GM12878 (cell line): ENCODE data around the gene C17orf114.

ENCODE experiments used
- ATAC-seq: fragments of 200-7000 bp; cut with Tn5 transposase; 3 replicates; pipeline ENCODE4 v1.9.1; 2020; ENCODE audit warnings: mild to moderate bottlenecking, moderate library complexity
- BruUV-seq: library from RNA; stranded (reverse); fragments of 400-500 nt; replicated peaks from 2 replicates; lab custom pipeline; 2021; lab: Mats Ljungman, UMichigan
- CTCF ChIA-PET: fragments of 300-600 bp; sonication (Branson Sonifier 250); formaldehyde crosslinking; extraction: SDS; loops from one replicate; lab custom pipeline; 2021; ENCODE audit warnings: inconsistent platforms; lab: Yijun Ruan, JAX
- POLR2A ChIA-PET: fragments of 350-600 bp; formaldehyde crosslinking; extraction: SDS; loops from one replicate; lab custom pipeline; 2021; ENCODE audit warnings: inconsistent platforms; lab: Charles Lee
- RAD21 ChIA-PET: fragments of 300-600 bp; sonication (Branson Sonifier 250); formaldehyde crosslinking; loops from one replicate; lab custom pipeline; 2023; ENCODE audit warnings: antibody characterized with exemption; ENCODE audit not compliant: unreplicated experiment; lab: Charles Lee
- SMC1A ChIA-PET: fragments of 300-600 bp; sonication (Branson Sonifier 250); formaldehyde crosslinking; loops from one replicate; lab custom pipeline; 2023; ENCODE audit not compliant: unreplicated experiment, uncharacterized antibody; lab: Charles Lee
- DNase-seq: peaks from one replicate; pipeline ENCODE4 v3.0.0-alpha.2; 2011; ENCODE audit warnings: low read depth, low spot score
- FAIRE-seq: peaks from 3 replicates; lab custom pipeline; 2011; peaks lifted over from hg19 to GRCh38; lab: Jason Lieb, UNC
- H2AFZ ChIP-seq: 2 replicates; pipeline ENCODE4 v1.6.0; 2011; ENCODE audit warnings: low read depth, low read length, control low read depth; ENCODE audit not compliant: control insufficient read depth
- H3K27ac ChIP-seq: 2 replicates; pipeline ENCODE4 v1.5.1; 2011; ENCODE audit warnings: control low read depth; ENCODE audit not compliant: control insufficient read depth, insufficient read depth
- H3K27me3 ChIP-seq, 2 experiments: replicated peaks in 1 of 2; 2 replicates each; pipeline versions ENCODE4 v1.6.0 to v1.6.1; 2011; ENCODE audit warnings: low read length in 1 of 2; ENCODE audit not compliant: control insufficient read depth in 2 of 2, insufficient read depth in 2 of 2
- H3K36me3 ChIP-seq, 2 experiments: 2 replicates each; pipeline ENCODE4 v1.5.1; 2011; ENCODE audit warnings: low read length in 1 of 2; ENCODE audit not compliant: control insufficient read depth in 2 of 2, insufficient read depth in 2 of 2
- H3K4me1 ChIP-seq: 2 replicates; pipeline ENCODE4 v1.6.1; 2011; ENCODE audit warnings: mild to moderate bottlenecking, low read length, moderate library complexity, mixed read lengths; ENCODE audit not compliant: control insufficient read depth, insufficient read depth
- H3K4me2 ChIP-seq: 2 replicates; pipeline ENCODE4 v1.6.0; 2011; ENCODE audit warnings: control low read depth; ENCODE audit not compliant: control insufficient read depth, insufficient read depth
- H3K4me3 ChIP-seq: fragments of 200-600 bp; sonication (generic); 2 replicates; pipeline ENCODE4 v1.5.1; 2016
- H3K79me2 ChIP-seq: 2 replicates; pipeline ENCODE4 v1.6.0; 2011; ENCODE audit warnings: low read length; ENCODE audit not compliant: control insufficient read depth, insufficient read depth
- H3K9ac ChIP-seq: 2 replicates; pipeline ENCODE4 v1.8.0; 2011; ENCODE audit warnings: low read length, control low read depth, mixed read lengths; ENCODE audit not compliant: control insufficient read depth, insufficient read depth
- H3K9me3 ChIP-seq: replicated peaks from 3 replicates; pipeline ENCODE4 v1.5.1; 2011; ENCODE audit warnings: mild to moderate bottlenecking, low read length; ENCODE audit not compliant: control insufficient read depth, insufficient read depth
- H4K20me1 ChIP-seq: 2 replicates; pipeline ENCODE4 v1.6.0; 2011; ENCODE audit not compliant: control insufficient read depth, insufficient read depth
- BACH1 ChIP-seq: fragments of 450-650 bp; IDR thresholded peaks from 2 replicates; pipeline ENCODE4 v1.6.1; 2017; ENCODE audit warnings: mild to moderate bottlenecking, borderline replicate concordance
- BCL11A ChIP-seq: IDR thresholded peaks from 2 replicates; pipeline ENCODE4 v1.6.1; 2011; ENCODE audit warnings: low read depth, low read length
- BMI1 ChIP-seq: fragments of 450-650 bp; IDR thresholded peaks from 2 replicates; pipeline ENCODE4 v1.6.1; 2016; ENCODE audit warnings: mild to moderate bottlenecking, moderate library complexity, borderline replicate concordance
- E4F1 ChIP-seq: fragments of 450-650 bp; IDR thresholded peaks from 2 replicates; pipeline ENCODE4 v1.6.1; 2018; ENCODE audit warnings: borderline replicate concordance, mild to moderate bottlenecking; ENCODE audit not compliant: partially characterized antibody
- GABPA ChIP-seq: IDR thresholded peaks from 2 replicates; pipeline ENCODE4 v1.6.1; 2014; ENCODE audit warnings: antibody characterized with exemption, low read depth, mild to moderate bottlenecking, inconsistent platforms
- IRF4 ChIP-seq: IDR thresholded peaks from 2 replicates; pipeline ENCODE4 v1.6.1; 2011; ENCODE audit warnings: low read depth, low read length
- JUND ChIP-seq: IDR thresholded peaks from 2 replicates; pipeline ENCODE4 v1.6.1; 2012; ENCODE audit warnings: low read depth, mild to moderate bottlenecking, low read length, improper control_type of control experiment, moderate library complexity
- MYC ChIP-seq: IDR thresholded peaks from 2 replicates; pipeline ENCODE4 v1.6.1; 2011; ENCODE audit warnings: mild to moderate bottlenecking, low read length, moderate library complexity, inconsistent platforms; ENCODE audit not compliant: insufficient read depth, insufficient replicate concordance, insufficient read length, severe bottlenecking
- POLR2AphosphoS2 ChIP-seq: IDR thresholded peaks from 2 replicates; pipeline ENCODE4 v1.6.1; 2011; ENCODE audit warnings: low read depth, mild to moderate bottlenecking, low read length, improper control_type of control experiment, moderate library complexity
- RB1 ChIP-seq: fragments of 450-650 bp; formaldehyde crosslinking; IDR thresholded peaks from 2 replicates; pipeline ENCODE4 v1.6.1; 2017; ENCODE audit warnings: mild to moderate bottlenecking, borderline replicate concordance
- SIX5 ChIP-seq: IDR thresholded peaks from 2 replicates; pipeline ENCODE4 v1.6.1; 2011; ENCODE audit warnings: mild to moderate bottlenecking, low read depth, low read length, moderate library complexity; ENCODE audit not compliant: severe bottlenecking
- SMAD1 ChIP-seq: fragments of 450-650 bp; IDR thresholded peaks from 2 replicates; pipeline ENCODE4 v1.6.1; 2018; ENCODE audit warnings: mild to moderate bottlenecking, low read depth; ENCODE audit not compliant: partially characterized antibody
- SPI1 ChIP-seq: IDR thresholded peaks from 2 replicates; pipeline ENCODE4 v1.6.1; 2011; ENCODE audit warnings: low read depth, mild to moderate bottlenecking, low read length, moderate library complexity, borderline replicate concordance; ENCODE audit not compliant: insufficient read depth
- TAF1 ChIP-seq: IDR thresholded peaks from 2 replicates; pipeline ENCODE4 v1.6.1; 2011; ENCODE audit warnings: mild to moderate bottlenecking, low read depth, low read length, borderline replicate concordance
- YY1 ChIP-seq: IDR thresholded peaks from 2 replicates; pipeline ENCODE4 v1.6.1; 2011; ENCODE audit warnings: low read depth, mild to moderate bottlenecking, low read length
- ZBTB33 ChIP-seq: fragments of 450-650 bp; IDR thresholded peaks from 2 replicates; pipeline ENCODE4 v1.6.1; 2017; ENCODE audit warnings: mild to moderate bottlenecking
- ZNF274 ChIP-seq: IDR thresholded peaks from one replicate; pipeline ENCODE4 v1.8.0; 2011; ENCODE audit not compliant: insufficient read length, insufficient read depth
- WGBS: methylation state at CpG from one replicate; pipeline ENCODE4 v1.1.6; 2016; ENCODE audit warnings: low lambda C conversion rate; ENCODE audit not compliant: insufficient replicate concordance, insufficient coverage; ENCODE audit errors: missing lambda C conversion rate; 5-methylcytosine and 5-hydroxymethylcytosine counted together
- in situ Hi-C: fragments of 300-500 bp; cut with MboI; formaldehyde crosslinking; loops from 9 replicates; pipeline ENCODE4 v1.14.3; 2018; ENCODE audit warnings: mixed read lengths
- intact Hi-C: fragments of 100-400 bp; cut with micrococcal nuclease; formaldehyde crosslinking; loops from one replicate; pipeline ENCODE4 v1.14.2; 2022; ENCODE audit not compliant: unreplicated experiment

Gene C17orf114

GRCh38 chr17:4840893-4841242, 38.7 kb upstream of the C17orf114 start:
- no peak for FAIRE-seq
- CTCF ChIA-PET = interaction anchor here (1.2 kb wide), 1 partner anchor 50 kb away, joined by 5 read pairs; no protein-coding TSS in a partner anchor
- POLR2A ChIA-PET = interaction anchor here (0.5 kb wide), 1 partner anchor 140 kb away, joined by 3 read pairs; no protein-coding TSS in a partner anchor

More at GRCh38 chr17:4840893-4841242, 38.7 kb upstream of the C17orf114 start:
- Histone ChIP-seq H3K9ac (no peak overlapping the region; the same call in 1 of the 2 replicates), H3K4me1 (peaks cover 12% of the 10 kb centered on the region), H4K20me1 (peaks cover 8% of the 10 kb centered on the region), H2AFZ (no peak overlapping the region), H3K27ac (no peak overlapping the region), H3K4me2 (peak overlapping the region; percentile 19; the same call in 1 of the 2 replicates), H3K4me3 (no peak overlapping the region), H3K9me3 (no peaks in the 10 kb centered on the region), H3K36me3 (no peaks in the 10 kb centered on the region; a peak in 2 of 4 replicates), H3K79me2 (peaks cover 19% of the 10 kb centered on the region), H3K27me3 (no peaks in the 10 kb centered on the region)
- TF ChIP-seq ZNF274 = no peak
- no peak for TF ChIP-seq SIX5
- no peak for TF ChIP-seq SPI1
- no peak for TF ChIP-seq BCL11A
- TF ChIP-seq BMI1 = no peak
- no peak for TF ChIP-seq POLR2AphosphoS2
- no peak for TF ChIP-seq GABPA
- no peak for TF ChIP-seq MYC
- no peak for TF ChIP-seq SMAD1
- no peak for TF ChIP-seq ZBTB33
- no peak for TF ChIP-seq IRF4
- TF ChIP-seq RB1 = no peak
- no peak for TF ChIP-seq YY1
- no peak for TF ChIP-seq E4F1
- TF ChIP-seq TAF1 = no peak
- TF ChIP-seq JUND = no peak
- no peak for TF ChIP-seq BACH1
- BruUV-seq = no TSS peak
- SMC1A ChIA-PET = no interaction called here
- in situ Hi-C loops = no loop called here
- intact Hi-C loops = no loop called here
- WGBS = 85% methylated on average over 9 of the region's 10 CpGs
- ATAC-seq (no peak; the same call in 1 of the 3 replicates), DNase-seq (no peak)
- RAD21 ChIA-PET = interaction anchor here (0.6 kb wide), 1 partner anchor 130 kb away, joined by 3 read pairs; the partner anchor contains the start of gene ARRB2
